H1 (cell line): ENCODE data around the gene STRIP2. TPM values are rescaled to one million over a fixed set of nuclear protein-coding genes. Genes with fewer than 3 reads are reported as not detected.

Experiments used
- TBP ChIP-seq: IDR thresholded peaks from 2 replicates; pipeline ENCODE4 v1.6.1; 2011; ENCODE audit warnings: low read depth, low read length, improper control_type of control experiment
- polyA plus RNA-seq, 7 experiments: library from polyadenylated mRNA; depleted of rRNA in 3 of 7; stranded (reverse) in 5 of 7; unstranded in 2 of 7; fragments of >200 nt in 5 of 7; fragments of 200-250 nt in 2 of 7; gene quantifications; 1 replicate in 5 of 7; 2 replicates in 1 of 7; 4 replicates in 1 of 7; pipeline versions ENCODE4 v1.2.1 to v1.2.3, GENCODE V29; 2011 to 2013; ENCODE audit warnings: missing spikeins in 2 of 7, mixed read lengths in 2 of 7
- total RNA-seq: library from RNA; stranded (reverse); fragmentation: NEBNext Ultra II Directional; extraction: Animal tissue kit (Norgen Biotek cat#: 25700); gene quantifications from 2 replicates; pipeline ENCODE4 v1.2.1, GENCODE V29; 2021

Gene STRIP2
- total and polyA plus RNA-seq, 2 of the 8 experiments (the other 6 are each of a cell fraction or from before 2014, with no cell fraction given) = 5.3 to 8.2 TPM

DNA sequence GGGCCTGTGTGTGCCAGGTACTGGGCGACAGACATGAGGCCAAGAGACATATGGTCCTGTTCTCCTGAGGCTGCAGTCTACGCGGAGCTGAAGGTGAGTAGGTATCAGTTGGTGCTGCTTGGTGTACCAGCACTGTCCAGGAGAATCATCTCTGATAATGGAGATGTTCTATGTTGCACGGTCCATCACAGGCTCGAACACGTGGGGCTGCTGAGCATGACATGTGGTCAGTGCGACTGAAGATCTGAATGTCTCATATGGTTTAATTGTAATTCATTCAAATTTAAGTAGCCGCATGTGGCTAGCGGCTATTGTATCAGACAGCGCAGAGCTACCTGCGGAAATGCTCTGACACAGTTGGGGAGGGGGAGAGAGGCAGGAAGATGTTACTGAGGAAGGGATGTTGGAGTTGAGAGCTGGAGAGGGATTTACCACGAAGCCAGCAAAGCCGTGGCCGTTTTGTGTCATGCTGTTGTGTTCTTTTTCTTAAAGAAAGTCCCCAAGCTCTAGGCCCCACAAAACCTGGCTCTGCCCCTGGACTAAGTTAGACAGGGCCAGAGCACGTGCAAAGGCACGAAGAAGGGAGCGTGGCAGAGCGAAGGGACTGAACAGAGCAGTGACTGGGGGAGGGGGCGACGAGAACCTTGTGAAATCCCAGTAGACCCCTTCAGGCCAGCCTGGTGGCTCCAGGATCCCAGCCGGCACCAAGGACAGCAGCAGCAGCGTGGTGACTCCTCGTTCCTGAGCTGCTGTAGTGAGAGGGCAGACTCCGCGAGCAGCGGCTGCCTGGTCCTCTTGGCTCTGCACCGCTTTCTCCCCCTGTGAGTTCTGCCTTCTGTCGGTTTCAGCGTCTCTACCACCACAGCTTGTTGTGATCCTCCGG is 88.1 kb downstream of the STRIP2 start (continued):
- TF ChIP-seq TBP = peak; percentile 58; the same call in 1 of the 2 replicates
